ENCODE measurements around the gene VSX1.

The VSX1 gene

GRCh38 chr20:25081730-25082497 lies at the start of gene VSX1:
Gene VSX1, minus strand, starts transcription at chr20:25082141. Its CDS starts 45 bp downstream, at chr20:25082096.
- FAIRE-seq: no peak

DNA sequence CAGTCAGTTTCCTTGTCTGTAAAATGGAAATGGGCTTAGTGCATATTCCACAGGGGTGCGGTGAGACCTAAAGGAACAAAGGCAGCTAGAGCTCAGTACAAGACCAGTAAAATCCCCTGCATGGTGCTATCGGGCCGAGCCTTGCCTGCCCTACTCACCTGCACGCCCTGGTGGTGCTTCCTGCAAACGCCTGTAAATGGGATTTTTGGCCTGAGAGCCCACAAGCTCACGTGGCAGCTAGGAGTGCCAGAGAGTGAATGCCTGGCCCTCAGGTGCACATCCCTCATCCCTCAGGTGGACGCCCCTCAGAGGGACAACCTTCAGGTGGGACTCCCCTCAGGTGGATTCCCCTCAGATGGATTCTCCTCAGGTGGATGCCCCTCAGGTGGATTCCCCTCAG lies 48.0 kb upstream of the VSX1 start:
- FAIRE-seq: no peak

DNA sequence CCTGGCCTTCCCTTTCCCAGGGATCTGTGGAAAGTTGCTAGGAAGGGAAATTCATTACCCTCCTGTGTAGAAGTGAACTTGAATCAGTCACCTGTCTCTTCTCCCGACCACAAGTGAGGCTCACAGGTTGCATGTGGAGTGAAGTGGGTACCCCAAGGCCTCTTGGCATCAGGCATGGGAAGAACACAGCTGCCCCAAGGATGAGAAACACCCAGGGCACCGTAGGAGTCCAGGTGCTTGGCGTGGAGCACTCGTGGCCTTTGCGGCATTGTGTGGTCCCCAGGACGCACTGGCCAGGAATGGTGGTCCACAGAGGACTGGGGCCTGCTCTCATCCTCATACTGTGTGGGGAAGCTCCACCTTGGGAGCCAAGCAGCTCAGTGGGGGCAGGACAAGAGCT lies 47.5 kb upstream of the VSX1 start:
- FAIRE-seq: no peak

DNA sequence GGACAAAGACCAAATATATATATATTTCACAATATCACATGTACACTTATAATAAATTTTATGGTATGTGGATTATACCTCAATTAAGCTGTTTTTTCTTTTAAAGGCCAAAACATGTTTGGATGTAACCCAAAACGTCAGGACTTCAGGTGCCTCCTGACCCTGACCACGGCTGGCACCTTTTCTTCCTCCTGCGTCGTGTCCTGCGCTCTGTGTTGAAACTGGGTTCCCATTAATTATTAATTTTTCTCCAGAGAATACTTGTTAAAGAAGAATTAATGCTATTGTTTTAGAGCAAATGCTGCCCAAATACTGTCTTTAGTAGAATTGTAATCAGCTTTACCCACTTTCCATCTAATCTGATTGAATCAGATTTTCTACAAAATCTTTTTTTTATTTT lies 46.7 kb upstream of the VSX1 start:
- FAIRE-seq: no peak

- FAIRE-seq: no peak
These were observed 46.0 kb upstream of the VSX1 start for GRCh38 chr20:25127761-25128537.

- FAIRE-seq: no peak
These were observed 44.5 kb upstream of the VSX1 start for GRCh38 chr20:25126204-25127029.

DNA sequence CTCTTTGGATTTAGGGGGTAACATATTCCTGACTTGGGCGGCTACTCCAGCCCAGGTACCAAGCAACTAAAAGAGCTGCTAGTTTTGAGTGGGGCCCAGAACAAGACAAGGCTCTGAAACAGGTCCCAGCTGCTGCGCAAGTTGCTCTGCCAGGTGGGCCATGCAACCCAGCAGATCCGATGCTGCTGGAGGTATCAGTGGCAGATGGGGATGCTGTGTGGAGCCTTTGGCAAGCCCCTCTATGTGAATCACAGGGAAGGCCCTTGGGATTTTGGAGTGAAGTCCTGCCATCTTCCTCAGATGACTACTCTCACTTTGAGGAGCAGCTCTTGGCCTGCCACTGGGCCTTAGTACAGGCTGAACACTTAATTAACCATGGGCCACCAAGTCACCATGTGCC lies 43.7 kb upstream of the VSX1 start:
- FAIRE-seq: no peak

DNA sequence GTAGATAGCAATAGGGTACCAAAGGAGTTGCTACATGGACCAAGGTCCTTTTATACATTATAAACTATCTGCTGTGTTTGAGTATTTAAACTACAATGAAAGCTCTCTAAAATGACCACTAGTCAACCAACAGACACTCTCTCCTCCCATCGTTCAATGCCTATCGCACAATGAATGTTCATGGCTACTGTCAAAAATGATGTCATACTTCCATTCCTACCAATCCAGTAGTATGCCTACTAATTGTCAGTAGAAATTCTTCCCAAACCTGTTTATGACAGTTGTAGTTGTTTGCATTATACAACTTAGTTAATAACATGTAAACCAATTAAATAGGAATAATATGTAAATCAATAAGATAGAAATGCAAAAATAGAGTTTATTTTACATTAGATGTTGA lies 39.0 kb upstream of the VSX1 start:
- FAIRE-seq: no peak

- no peak for FAIRE-seq
These were observed 38.5 kb upstream of the VSX1 start for GRCh38 chr20:25120457-25120856.

- FAIRE-seq: no peak
These were observed 36.6 kb upstream of the VSX1 start for GRCh38 chr20:25118529-25118928.

GRCh38 chr20:25117990-25118389 lies 36.0 kb upstream of the VSX1 start:
- no peak for FAIRE-seq

DNA sequence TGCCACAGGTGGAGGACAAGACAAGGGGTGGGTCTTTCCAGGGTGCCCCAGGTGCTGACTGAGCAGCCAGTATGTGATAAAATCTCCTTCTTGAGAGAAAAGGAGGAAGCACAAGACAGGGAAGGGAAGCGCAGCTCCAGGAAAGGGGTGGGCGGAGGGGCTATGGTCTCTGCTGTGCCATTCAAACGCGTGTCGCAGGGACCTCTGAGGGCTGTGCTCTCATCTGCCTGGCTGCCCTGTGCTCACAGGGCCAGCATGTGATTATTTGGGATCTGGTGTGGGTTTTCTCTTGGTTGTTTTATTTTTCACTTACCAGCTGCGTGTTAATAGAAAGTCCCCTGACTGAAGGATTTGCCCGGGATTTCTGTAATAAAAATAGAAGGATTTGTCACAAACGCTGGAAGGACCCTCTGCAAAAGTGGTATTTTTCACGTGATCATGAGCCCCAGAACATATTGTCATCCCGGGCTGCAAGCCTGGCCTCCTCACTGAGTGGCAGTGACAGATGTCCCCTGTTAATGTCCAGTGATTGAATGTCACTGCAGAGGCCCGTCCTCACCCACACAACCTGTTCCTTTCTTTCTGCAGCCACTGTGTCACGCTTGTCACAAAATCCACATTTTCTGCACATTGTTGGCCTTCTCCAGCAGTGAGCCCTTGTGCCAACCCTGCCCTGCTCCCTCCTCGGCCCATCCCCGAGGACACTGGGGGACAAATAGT lies 35.0 kb upstream of the VSX1 start:
- no peak for FAIRE-seq

DNA sequence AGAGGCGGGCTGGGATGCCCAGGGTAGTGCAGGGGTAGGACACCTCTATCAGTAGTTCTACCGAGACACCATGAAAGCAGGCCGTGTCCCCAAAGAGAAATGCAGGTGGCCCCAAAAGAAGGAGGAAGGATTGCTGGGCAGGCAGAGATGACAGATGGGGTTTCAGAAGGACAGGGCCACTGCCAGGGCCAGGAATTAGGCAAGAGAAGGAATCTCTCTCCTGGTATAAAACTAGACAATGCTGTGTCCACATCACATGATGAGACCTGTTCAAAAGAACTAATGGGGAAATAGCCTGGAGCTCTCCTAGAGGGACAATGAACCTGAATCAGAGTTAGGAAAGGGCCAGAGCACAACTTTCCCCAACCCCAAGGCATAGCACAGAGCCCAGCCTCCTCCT lies 21.6 kb upstream of the VSX1 start:
- FAIRE-seq: no peak

DNA sequence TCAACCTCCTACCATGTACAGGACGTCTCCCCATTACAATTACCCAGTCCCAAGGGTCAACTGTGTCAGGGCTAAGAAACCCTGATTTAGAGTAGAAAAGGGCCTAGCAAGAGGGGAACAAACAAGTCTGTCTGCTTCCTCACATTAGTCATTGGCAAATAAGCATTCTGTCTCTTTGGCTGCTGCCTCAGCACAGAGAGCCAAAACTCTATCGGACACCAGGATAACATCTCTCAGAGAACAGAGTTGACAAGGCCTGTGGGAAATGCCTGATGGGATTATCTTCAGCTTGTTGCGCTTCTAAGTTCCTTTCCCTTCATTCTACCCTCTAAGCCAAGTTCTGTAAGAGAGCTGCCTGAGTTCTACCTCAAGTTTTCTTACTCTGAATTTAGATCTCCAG lies 19.0 kb upstream of the VSX1 start:
- FAIRE-seq: no peak

- no peak for FAIRE-seq
These were observed 17.7 kb upstream of the VSX1 start for GRCh38 chr20:25099601-25100140.

DNA sequence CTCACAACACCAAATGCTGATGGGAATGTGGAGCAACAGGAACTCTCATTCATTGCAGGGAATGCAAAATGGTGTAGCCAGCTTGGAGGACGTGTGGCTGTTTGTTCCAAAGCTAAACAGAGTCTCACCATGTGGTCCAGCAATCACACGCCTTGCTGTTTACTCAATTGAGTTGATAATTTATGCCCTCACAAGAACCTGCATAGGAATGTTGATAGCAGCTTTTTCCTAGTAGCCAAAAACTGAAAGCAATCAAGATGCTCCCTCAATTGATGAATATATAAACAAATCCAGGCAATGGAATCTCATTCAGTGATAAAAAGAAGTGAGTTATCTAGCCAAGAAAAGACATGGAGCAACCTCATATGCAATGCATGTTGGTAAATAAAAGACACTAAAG lies 15.6 kb upstream of the VSX1 start:
- FAIRE-seq: no peak

- FAIRE-seq: no peak
These were observed 8.8 kb upstream of the VSX1 start for GRCh38 chr20:25090492-25091429.

DNA sequence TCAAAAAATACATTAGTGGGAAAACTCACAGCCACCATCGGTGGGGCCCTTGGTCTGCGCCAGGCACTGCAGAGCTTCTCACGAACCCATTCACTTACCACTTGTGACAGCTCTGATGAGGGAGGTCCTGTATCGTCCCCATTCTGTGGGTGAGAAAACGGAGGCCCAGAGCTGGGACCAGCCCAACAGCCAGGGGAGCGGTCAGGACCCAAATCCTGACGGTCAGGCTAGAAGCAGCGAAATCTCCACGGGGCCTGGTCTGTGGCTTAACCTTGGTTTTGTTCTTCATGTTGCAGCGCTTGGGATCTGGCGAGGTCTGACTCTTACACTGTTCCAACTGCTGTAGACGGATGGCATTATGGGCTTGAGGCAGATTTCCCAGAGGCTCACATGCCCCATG lies 7.7 kb upstream of the VSX1 start:
- FAIRE-seq: no peak

DNA sequence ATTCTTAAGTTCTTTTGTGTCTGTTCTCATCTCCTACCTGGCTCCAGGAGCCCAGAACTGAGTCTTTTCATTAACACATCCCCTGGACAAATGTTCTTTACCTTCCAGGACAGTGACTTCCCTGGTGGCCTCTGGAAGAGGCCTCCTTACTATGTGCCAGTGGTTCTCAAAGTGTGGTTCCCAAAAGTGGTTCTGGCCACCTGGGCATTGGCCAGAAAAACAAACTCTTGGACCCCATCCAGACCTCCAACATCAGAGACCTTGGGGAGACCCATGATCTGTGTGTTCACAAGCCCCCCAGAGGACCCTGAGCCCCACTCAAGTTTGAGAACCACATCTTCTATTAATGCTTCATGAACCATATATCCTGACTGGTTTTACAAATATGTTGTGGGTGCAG lies 7.2 kb upstream of the VSX1 start:
- no peak for FAIRE-seq

DNA sequence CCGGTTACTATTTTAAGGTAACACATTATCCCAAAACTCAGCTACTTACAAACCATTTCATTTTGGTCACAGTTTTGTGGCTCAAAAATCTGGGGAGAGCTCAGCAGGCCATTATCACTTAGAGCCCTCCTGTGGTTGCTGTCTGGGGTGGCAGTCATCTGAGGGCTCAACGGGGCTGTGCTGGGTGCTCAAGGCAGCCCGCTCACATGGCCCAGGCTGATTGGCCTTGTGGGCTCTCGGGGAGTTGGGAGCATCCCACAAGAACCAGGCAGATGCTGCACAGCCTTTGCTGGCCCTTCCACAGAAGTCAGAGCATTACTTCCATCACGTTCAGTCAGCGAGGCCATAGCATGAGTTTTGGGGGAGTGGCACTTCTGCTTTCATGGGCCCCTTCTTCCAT lies 6.3 kb upstream of the VSX1 start:
- FAIRE-seq: no peak

DNA sequence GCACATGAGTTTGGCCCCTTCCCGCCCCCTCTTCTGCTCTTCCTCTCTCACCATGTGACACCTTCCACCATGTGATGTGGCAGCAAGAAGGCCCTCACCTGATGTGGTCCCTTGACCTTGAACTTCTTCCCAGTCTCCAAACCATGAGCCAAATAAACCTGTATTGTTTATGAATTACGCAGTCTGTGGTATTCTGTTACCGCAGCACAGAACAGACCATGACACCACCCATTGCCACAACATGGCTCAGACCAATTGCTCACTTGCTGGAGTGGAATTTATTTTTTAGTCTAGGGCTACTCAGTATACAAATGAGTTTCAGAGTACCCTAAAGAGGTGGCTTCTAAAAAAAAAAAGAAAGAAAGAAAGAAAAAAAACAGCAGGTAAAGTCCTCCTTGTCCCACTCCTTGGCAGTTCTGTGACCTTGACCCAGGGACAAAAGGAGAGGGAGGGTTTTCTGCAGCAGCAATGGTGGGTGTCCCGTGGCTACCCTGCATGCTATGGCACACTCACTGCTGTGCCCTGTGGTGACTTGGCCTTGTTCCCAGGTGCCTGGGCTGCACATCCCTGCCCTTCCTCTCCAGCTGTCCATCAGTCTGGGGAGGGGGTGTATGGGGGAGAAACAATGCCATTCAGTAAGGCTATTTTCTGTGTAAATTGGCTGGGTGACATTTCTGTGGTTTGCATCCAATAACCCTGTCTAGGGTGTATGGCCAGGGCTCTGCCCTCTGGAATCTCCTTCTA lies 5.4 kb upstream of the VSX1 start:
- FAIRE-seq: no peak
